NOMO-1 (cell line): Measurements from ENCODE around the gene ZNF496.
"Not testable (repeated sequence)": the region's sequence is repeated elsewhere in the genome, so short reads cannot be mapped to it uniquely, and the experiment has no call there.

Experiments
- DNase-seq, 2 experiments: peaks; one replicate each; lab custom pipeline; 2025; ENCODE audit not compliant: unreplicated experiment in 2 of 2; lab: John Stamatoyannopoulos, UW

The ZNF496 gene

GRCh38 chr1:247295746-247296145 is 35.9 kb downstream of the ZNF496 start:
- no peak for DNase-seq

DNA sequence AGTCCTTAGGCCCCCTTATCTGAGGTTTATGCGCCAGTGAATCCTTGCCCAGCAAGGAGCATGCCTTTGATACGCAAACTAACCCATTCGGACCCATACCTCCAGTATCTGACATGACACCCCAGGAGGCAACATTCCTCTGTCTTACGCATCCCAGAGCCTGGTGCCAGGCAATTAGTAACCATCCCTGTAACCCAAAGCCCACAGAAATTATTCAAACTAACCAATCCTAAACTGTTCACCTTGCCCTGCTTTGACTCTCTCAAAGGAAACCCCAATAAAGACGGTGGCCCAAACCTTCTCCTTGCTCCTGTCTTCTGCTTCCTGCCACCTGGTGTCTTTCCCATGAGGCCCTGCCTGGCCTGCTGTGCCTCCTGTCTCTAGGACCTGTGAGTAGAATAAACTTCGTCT is 36.4 kb downstream of the ZNF496 start:
- no peak for DNase-seq

GRCh38 chr1:247294282-247294681 is 37.4 kb downstream of the ZNF496 start:
- no peak for DNase-seq

- DNase-seq = no peak
Measured at GRCh38 chr1:247293047-247293446, 38.6 kb downstream of the ZNF496 start.

GRCh38 chr1:247291833-247292561 is 39.7 kb downstream of the ZNF496 start:
- no peak for DNase-seq

- DNase-seq = no peak
Measured at GRCh38 chr1:247291161-247291560, 40.5 kb downstream of the ZNF496 start.

DNA sequence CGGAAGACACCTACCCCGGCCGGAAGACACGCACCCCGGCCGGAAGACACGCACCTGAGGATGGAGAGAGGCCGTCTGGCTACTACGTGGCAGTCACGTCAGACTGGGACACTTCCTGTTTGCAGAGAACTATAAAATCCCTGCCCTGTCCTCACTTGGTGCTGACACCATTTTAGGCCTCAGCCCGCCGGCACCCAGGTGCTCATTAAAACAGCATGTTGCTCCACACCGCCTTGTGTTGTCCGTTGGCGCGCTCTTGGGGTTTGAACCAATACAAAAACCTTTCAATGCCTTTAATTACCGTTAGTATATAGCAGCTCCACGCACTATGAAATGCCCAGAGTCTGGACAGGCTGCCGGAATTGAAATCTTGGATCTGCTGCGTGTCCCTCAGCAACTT is 41.1 kb downstream of the ZNF496 start:
- no peak for DNase-seq

DNA sequence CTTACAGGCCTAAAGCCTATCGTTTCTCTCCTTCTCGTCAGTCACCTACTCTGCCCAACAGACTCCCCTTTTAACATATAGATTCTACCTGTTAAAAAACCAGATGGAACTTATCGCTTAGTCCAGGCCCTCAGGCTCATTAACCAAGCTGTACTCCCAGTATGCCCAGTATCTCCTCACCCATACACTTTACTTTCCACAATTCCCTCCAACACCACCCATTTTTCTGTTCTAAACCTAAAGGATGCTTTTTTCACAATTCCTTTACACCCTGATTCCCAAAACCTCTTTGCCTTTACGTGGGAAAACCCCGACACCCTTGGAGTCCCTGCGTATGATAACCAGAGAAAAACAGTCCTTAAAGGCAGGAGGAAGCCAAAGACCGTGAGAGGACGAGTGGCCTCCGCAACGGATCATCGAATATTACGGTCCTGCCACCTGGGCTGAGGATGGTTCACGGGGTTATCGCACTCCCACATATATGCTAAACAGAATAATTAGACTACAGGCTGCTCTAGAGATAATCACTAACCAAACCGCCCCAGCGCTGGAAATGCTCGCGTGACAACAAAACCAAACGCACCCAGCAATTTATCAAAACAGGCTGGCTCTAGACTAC is 42.3 kb downstream of the ZNF496 start:
- DNase-seq = not testable (repeated sequence)

- DNase-seq = no peak
Measured at GRCh38 chr1:247288341-247288740, 43.3 kb downstream of the ZNF496 start.

DNA sequence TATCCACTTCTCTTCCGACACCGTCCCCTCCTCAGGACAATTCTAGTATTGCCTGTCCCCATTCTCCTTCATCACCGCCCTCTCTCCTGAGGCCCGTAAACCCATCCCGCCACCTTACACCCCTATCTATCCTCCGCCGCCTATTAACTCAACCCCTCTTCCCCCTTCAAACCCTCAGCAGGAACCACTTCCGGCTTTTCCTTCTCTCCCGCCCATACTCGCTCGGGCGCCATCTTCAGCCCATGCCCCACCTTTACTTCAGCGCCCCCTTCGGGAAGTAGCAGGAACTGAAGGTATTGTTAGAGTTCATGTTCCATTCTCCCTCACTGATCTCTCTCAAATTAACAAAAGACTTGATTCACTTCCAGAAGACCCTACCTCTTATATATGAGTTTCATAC is 44.2 kb downstream of the ZNF496 start:
- no peak for DNase-seq

GRCh38 chr1:247286134-247286670 is 45.5 kb downstream of the ZNF496 start:
- no peak for DNase-seq

DNA sequence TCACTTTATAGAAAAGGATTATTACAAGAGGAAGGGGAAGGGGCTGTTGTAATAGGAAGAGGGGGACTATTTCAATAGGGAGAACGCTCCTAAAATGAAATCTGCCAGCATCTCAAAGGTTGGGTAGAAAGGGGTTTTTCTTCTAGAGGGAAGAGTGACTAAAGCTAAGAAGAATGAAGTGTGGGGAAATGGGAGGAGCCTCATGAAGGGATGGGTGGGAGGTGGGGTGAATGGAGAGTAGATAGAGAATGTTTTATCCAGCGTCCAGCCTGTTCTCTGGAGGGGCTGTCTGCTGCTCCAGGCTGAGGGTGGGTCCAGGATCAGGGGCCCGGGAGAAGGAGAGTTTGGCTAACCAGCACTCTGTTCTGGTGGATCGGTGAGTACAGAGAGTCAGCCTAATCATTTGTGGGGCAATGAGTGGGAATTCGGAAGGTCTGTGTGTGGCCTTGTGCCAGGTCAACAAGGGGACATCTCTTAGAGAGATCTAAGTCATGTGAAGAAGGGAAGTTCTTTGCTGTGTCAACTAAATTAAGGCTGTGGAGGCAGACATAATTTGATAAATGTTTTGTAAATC is 50.6 kb downstream of the ZNF496 start:
- no peak for DNase-seq

DNA sequence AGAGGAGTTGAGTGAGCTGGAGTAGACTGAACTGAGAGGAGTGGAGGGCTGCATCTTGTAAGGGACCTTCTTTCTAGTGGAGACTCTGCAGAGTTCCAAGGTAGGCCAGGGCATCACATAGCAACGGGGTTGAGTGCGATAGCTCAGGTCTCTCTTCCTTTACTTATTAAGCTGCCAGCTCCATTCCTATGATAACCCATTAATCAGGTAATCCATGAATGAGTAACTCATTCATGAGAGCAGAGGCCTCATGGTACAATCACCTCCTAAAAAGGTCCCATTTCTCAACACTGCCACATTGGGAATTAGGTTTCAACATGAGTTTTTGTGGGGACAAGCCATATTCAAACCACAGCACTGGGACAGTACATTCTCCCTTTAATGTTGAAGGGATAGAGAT is 54.5 kb downstream of the ZNF496 start:
- no peak for DNase-seq

DNA sequence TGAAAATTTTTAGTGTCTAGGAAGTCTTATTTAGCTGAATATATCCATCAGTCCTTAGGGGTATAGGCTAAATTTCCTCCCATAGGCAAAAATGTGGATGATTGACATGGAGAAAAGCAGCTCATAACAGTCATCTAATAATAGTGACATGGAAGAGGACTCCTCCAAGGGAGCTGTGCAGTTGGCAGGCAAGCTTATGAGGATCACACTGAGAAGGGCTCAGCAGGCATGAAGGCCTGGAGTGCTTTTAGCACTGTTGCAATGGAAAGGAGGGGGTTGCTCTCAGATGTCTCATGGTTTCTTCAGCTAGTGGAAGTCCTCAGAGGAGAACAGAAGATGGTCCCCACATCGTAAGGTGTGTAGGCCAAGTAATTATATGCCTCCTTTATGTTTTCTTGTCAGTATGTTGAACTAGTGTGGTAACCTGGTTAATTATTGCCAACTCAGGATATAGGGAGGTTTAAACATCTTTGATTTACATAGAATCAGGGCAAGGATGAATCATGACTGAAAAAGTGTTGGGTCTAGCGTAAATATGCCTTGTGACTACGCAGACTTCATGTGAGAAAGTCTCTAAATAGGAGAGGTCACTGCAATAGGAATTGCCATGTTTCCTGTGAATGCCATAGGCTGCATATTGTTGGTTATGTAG is 56.9 kb downstream of the ZNF496 start:
- DNase-seq = no peak

DNA sequence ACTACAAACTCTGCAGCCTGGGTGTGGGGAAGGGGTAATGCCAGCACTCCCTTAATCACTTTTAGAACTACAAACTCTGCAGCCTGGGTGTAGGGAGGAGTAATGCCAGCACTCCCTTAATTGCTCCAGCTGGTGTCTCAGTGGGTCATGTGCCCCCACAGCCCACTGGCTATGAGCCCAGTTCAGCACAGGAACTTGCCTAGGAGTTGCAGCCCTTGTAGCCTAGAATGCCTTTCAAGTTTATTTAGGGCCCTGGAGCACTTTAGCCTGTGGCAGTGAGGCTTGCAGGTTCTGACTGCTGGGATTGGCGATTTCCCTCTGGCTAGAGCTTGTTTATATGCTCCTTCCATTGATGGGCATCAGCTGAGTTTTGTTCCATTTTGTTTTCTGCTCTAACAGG is 58.7 kb downstream of the ZNF496 start:
- no peak for DNase-seq

GRCh38 chr1:247270003-247270402 is 61.7 kb downstream of the ZNF496 start:
- DNase-seq = no peak

DNA sequence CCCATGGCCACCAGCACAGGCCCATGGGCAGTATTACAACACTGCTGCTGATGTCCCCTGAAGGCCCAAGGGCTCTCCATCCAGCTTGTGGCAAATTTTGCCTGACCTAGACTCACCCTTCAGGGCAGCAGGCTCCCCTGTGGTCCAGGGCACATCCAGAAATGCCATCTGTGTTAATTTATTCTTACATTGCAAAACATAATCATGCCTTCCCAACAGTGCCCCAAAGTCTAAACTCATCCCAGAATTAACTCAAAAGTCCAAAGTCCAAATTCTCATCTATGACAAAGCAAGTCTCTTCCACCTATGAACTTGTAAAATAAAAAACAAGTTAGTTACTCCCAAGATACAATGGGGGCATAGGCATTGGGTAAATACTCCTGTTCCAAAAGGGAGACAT is 62.5 kb downstream of the ZNF496 start:
- no peak for DNase-seq

- DNase-seq = no peak
Measured at GRCh38 chr1:247268390-247269045, 63.1 kb downstream of the ZNF496 start.

GRCh38 chr1:247266053-247266452 is 65.6 kb downstream of the ZNF496 start:
- no peak for DNase-seq

- DNase-seq = not testable (repeated sequence)
Measured at GRCh38 chr1:247255772-247256171, 75.9 kb downstream of the ZNF496 start, which contains the start of gene VN1R5. VN1R5 (plus strand) TSS chr1:247256072.

GRCh38 chr1:247247568-247247967 is 84.1 kb downstream of the ZNF496 start:
- no peak for DNase-seq
